ENCODE data around the gene RGN.

DNA sequence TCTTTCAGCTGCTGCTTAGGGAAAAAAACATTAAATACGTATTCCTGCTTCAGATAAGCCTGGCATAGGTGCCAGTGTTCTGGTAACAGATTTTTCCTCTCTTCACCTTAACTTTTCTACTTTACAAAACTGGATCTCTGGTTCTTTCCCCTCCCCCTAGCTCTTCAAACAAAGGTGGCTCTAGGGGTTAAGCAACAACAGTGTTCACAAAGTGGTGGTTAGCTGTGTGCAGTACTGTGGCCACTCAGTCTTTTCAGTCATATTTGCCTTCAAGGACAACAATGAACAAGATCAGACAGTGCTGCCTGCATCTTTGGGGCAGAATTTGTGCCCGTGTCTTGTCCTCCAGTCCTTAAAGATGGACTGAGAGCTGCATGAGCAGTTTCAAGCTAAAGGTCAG, 15.1 kb upstream of the RGN start:
- TF ChIP-seq POLR2A (IDR thresholded peaks at IDR 0.05) (no peak), POLR2AphosphoS5 (IDR thresholded peaks at IDR 0.05) (no peak), EP300 (IDR thresholded peaks at IDR 0.05) (no peak)
- TF ChIP-seq, protein P1, sequence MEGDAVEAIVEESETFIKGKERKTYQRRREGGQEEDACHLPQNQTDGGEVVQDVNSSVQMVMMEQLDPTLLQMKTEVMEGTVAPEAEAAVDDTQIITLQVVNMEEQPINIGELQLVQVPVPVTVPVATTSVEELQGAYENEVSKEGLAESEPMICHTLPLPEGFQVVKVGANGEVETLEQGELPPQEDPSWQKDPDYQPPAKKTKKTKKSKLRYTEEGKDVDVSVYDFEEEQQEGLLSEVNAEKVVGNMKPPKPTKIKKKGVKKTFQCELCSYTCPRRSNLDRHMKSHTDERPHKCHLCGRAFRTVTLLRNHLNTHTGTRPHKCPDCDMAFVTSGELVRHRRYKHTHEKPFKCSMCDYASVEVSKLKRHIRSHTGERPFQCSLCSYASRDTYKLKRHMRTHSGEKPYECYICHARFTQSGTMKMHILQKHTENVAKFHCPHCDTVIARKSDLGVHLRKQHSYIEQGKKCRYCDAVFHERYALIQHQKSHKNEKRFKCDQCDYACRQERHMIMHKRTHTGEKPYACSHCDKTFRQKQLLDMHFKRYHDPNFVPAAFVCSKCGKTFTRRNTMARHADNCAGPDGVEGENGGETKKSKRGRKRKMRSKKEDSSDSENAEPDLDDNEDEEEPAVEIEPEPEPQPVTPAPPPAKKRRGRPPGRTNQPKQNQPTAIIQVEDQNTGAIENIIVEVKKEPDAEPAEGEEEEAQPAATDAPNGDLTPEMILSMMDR (IDR thresholded peaks at IDR 0.05), result no peak

All from stomach (tissue), 4 donors.